ENCODE measurements around the gene NIPAL4.
"Not testable (repeated sequence)": the region's sequence is repeated elsewhere in the genome, so short reads cannot be mapped to it uniquely, and the experiment has no call there.

The NIPAL4 gene
- 0.40 to 1.2 reads per million in 2 donors for total RNA-seq

GRCh38 chr5:157459715-157460599 is at the start of gene NIPAL4:
Gene NIPAL4 (plus strand): TSS chr5:157460213. CDS start chr5:157460321, 108 bp downstream.
- peak in 3 of 5 experiments; percentile 13 to 31 (median 25) for DNase-seq

- no peak for DNase-seq
Measured at GRCh38 chr5:157415838-157416237, 44.2 kb upstream of the NIPAL4 start.

GRCh38 chr5:157419521-157419920 is 40.5 kb upstream of the NIPAL4 start:
- not testable (repeated sequence) for DNase-seq

- DNase-seq: not testable (repeated sequence)
Measured at GRCh38 chr5:157429920-157430319, 30.1 kb upstream of the NIPAL4 start.

GRCh38 chr5:157431544-157432200 is 28.3 kb upstream of the NIPAL4 start:
- peak in 2 of 5 experiments; percentile 29 to 78 for DNase-seq

- no peak for DNase-seq
Measured at GRCh38 chr5:157434096-157434495, 25.9 kb upstream of the NIPAL4 start.

- DNase-seq: no peak
Measured at GRCh38 chr5:157443041-157443549, 16.9 kb upstream of the NIPAL4 start.

GRCh38 chr5:157444224-157444623 is 15.8 kb upstream of the NIPAL4 start:
- DNase-seq: no peak

- DNase-seq: no peak
Measured at GRCh38 chr5:157445745-157446411, 14.1 kb upstream of the NIPAL4 start.

- no peak for DNase-seq
Measured at GRCh38 chr5:157446412-157446935, 13.5 kb upstream of the NIPAL4 start.

GRCh38 chr5:157447201-157447637 is 12.8 kb upstream of the NIPAL4 start:
- DNase-seq: no peak

- no peak for DNase-seq
Measured at GRCh38 chr5:157449011-157449723, 10.8 kb upstream of the NIPAL4 start.

GRCh38 chr5:157450024-157450423 is 10.0 kb upstream of the NIPAL4 start:
- DNase-seq: no peak

GRCh38 chr5:157451806-157452205 is 8.2 kb upstream of the NIPAL4 start:
- DNase-seq: no peak

- DNase-seq: no peak
Measured at GRCh38 chr5:157454273-157454672, 5.7 kb upstream of the NIPAL4 start.

GRCh38 chr5:157455057-157455456 is 5.0 kb upstream of the NIPAL4 start:
- no peak for DNase-seq

- no peak for DNase-seq
Measured at GRCh38 chr5:157456301-157456700, 3.7 kb upstream of the NIPAL4 start.

GRCh38 chr5:157457391-157457790 is 2.6 kb upstream of the NIPAL4 start:
- DNase-seq: no peak

GRCh38 chr5:157458835-157459234 is 1.2 kb upstream of the NIPAL4 start:
- DNase-seq: no peak

- DNase-seq: no peak
Measured at GRCh38 chr5:157460921-157461792, 1.1 kb downstream of the NIPAL4 start.

- DNase-seq: no peak
Measured at GRCh38 chr5:157463081-157463480, 3.1 kb downstream of the NIPAL4 start.

Measured in T-helper 2 cell (primary cell).